A549 treated with DMSO at 1 μM for 4 hours (cell line): Measurements from ENCODE around the gene ABT1. TPM values are rescaled to one million over a fixed set of nuclear protein-coding genes. Genes with fewer than 3 reads are reported as not detected.

Experiments used
- total RNA-seq: library from RNA; stranded (reverse); fragments of 200-300 nt; extraction: Qiagen RNA extraction; gene quantifications from 5 replicates; pipeline ENCODE4 v1.2.3, GENCODE V29; 2022; ENCODE audit warnings: low read depth

Gene ABT1
- total RNA-seq, result 13.4 to 15.1 TPM (median 14.4 TPM) in 5 replicates

GRCh38 chr6:26596579-26597388, at the start of gene ABT1:
Gene ABT1 (plus strand): TSS chr6:26596953. CDS start chr6:26596983, 30 bp downstream.

Other genes with a start within 250 kb of the ABT1 start
- gene BTN3A2, start 231.8 kb upstream of the ABT1 start, total RNA-seq, result 3.7 to 5.0 TPM (median 4.0 TPM) in 5 replicates
- gene BTN2A2, start 213.8 kb upstream of the ABT1 start, total RNA-seq, result 6.8 to 10.3 TPM (median 7.8 TPM) in 5 replicates
- 3.1 to 3.5 TPM (median 3.3 TPM) in 5 replicates for gene BTN3A1, start 194.7 kb upstream of the ABT1 start, total RNA-seq
- gene BTN3A3, start 156.4 kb upstream of the ABT1 start, total RNA-seq, result 0.77 to 1.3 TPM (median 0.88 TPM) in 5 replicates
- gene BTN2A1, start 139.0 kb upstream of the ABT1 start, total RNA-seq, result 18.1 to 24.3 TPM (median 21.1 TPM) in 5 replicates
- 0.04 TPM in 1 of 5 replicates, not detected in the others for gene BTN1A1, start 96.7 kb upstream of the ABT1 start, total RNA-seq
- gene HMGN4, start 58.6 kb upstream of the ABT1 start, total RNA-seq, result 60.4 to 78.0 TPM (median 75.5 TPM) in 5 replicates
- 5.0 to 7.7 TPM (median 5.3 TPM) in 5 replicates for gene ZNF322, start 62.8 kb downstream of the ABT1 start, total RNA-seq